ENCODE data around the gene FARP1.

DNA sequence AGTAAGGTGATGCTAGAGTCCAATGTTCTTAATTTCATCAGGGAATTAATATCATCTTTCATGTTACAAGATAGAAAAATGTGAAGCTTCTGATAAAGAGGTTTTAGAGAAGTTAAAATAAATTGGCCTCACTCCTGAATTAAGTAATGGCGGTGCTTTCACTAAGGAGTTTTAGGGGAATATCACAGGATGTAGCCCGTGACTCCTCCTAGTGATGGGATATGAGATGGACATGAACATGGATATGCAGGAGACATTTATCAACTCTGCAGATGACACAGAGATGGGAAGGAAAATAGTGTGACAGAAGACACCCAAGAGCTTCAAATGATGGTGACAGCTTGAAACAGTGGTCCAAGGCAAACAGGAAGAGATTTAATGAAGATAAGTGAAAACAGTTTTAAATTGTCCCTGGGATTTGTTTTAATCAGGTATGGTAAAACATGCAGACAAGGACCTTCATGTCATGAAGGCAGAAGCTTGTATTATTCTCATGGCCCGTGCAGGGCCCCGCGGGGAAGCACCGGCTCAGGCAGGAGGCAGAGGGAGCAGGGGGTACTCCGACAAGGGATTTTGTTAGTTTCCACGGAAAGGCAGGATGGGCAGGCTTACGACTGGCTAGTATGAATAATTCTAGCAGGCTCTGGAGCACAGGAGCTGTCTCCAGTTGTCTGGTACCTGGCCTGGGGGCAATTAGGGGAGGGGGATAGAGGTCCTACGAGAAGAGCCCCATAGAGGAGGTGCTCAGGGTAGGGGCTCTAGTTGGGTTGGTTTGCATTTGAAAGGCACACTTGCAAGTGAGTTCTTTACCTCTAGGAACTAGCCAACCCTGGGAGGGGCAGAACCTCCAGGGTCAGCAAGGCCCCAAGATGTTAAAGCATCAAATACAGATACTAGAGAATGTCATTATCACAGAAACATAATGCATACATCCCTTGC lies 38.7 kb upstream of the FARP1 start:
- TF ChIP-seq ZNF140 (tag by site-specific recombination; IDR thresholded peaks at IDR 0.05) = no peak
- TF ChIP-seq ZEB2 (tag by site-specific recombination; IDR thresholded peaks at IDR 0.05) = no peak
